ENCODE results near the gene ABHD14A. TPM values are rescaled to one million over a fixed set of nuclear protein-coding genes. Genes with fewer than 3 reads are reported as not detected.
A peak's percentile ranks its signal among the peaks of the same experiment; 100 is the strongest.

ABHD14A gene
- total RNA-seq, 1 experiment from 2014 or later, result 9.9 TPM

DNA sequence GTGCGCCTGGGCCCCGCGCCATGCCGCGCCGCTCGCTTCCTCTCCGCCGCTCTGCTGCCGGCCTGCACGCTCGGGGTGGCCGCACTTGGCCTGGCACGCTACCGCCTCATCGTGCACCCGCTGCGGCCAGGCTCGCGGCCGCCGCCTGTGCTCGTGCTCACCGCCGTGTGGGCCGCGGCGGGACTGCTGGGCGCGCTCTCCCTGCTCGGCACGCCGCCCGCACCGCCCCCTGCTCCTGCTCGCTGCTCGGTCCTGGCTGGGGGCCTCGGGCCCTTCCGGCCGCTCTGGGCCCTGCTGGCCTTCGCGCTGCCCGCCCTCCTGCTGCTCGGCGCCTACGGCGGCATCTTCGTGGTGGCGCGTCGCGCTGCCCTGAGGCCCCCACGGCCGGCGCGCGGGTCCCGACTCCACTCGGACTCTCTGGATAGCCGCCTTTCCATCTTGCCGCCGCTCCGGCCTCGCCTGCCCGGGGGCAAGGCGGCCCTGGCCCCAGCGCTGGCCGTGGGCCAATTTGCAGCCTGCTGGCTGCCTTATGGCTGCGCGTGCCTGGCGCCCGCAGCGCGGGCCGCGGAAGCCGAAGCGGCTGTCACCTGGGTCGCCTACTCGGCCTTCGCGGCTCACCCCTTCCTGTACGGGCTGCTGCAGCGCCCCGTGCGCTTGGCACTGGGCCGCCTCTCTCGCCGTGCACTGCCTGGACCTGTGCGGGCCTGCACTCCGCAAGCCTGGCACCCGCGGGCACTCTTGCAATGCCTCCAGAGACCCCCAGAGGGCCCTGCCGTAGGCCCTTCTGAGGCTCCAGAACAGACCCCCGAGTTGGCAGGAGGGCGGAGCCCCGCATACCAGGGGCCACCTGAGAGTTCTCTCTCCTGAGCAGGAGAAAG lies 18.7 kb upstream of the ABHD14A start:
- peak; percentile 62 for DNase-seq (ENCODE audit: low read depth)

GRCh38 chr3:51957520-51958205 lies 17.2 kb upstream of the ABHD14A start:
- no peak for DNase-seq (ENCODE audit: low read depth)

GRCh38 chr3:51958603-51959521 lies 16.0 kb upstream of the ABHD14A start:
- no peak for DNase-seq (ENCODE audit: low read depth)

GRCh38 chr3:51959651-51960050 lies 15.2 kb upstream of the ABHD14A start:
- DNase-seq (ENCODE audit: low read depth), result no peak

- no peak for DNase-seq (ENCODE audit: low read depth)
These were observed 14.5 kb upstream of the ABHD14A start for GRCh38 chr3:51960386-51960785.

- DNase-seq (ENCODE audit: low read depth), result no peak
These were observed 13.9 kb upstream of the ABHD14A start for GRCh38 chr3:51961011-51961410.

- no peak for DNase-seq (ENCODE audit: low read depth)
These were observed 13.0 kb upstream of the ABHD14A start for GRCh38 chr3:51961602-51962569.

- DNase-seq (ENCODE audit: low read depth), result no peak
These were observed 11.9 kb upstream of the ABHD14A start for GRCh38 chr3:51962854-51963530.

DNA sequence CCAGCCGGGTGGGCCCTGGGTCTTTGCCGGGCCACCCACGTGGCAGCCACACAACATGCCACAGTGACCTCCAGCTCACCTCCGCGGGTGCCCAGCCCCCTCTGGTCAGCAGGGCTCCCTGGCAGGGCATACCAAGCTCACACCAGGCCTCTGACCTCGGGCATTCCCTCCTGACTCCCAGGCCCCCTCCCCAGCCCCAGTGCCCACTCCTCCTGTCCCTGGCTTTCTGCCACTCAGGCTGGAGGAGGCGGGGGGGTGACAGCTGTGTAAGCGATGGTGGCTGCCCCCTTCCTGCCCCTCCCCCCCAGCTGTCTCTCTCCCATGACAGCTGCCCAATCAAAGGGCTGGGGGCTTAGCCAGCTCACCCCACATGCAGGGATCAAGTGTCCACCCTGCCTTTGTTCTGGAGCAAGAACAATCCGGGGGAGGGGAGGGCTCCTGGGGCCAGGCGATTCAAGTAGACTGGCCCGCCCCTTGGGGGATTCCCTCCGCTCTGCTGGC lies 10.9 kb upstream of the ABHD14A start:
- DNase-seq (ENCODE audit: low read depth), result no peak

DNA sequence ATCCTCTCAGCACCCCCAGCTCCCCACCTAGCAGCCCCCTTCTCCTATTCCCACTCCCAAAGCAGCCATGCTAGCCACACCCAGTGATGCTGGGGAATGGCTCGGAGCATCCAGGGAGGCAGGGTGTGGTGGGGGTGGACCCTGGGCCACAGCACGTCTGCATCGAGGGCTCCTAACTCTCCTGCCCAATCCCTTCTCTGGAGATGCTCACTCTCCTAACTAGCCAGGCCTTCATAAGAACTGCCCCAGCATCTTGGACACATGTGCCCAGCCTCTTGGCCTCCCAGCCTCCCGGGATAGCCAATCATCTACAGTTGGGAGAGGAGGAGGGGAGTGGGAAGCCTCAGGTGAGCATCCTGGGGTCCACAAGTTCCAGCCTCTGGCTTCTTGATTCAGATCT lies 10.3 kb upstream of the ABHD14A start:
- DNase-seq (ENCODE audit: low read depth), result no peak

DNA sequence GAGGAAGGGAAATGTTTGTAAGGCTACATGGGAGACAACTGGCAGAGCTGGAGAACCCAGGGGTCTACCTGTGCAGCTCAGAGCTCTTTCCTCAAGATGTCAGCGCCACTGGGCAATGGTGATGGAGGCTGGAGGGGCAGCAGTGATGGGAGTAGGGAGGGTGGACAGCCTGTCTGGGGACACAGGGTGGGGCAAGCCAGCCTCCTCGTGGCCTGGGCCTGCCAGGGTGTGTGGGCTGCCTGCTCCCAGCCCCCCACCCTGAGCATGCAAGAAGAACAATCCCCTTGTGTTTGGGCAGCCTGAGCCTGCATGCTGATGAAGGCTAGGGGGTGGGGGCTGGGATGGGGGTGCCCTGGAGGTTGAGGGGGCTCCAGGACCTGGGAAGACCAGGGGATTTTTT lies 8.8 kb upstream of the ABHD14A start:
- no peak for DNase-seq (ENCODE audit: low read depth)

DNA sequence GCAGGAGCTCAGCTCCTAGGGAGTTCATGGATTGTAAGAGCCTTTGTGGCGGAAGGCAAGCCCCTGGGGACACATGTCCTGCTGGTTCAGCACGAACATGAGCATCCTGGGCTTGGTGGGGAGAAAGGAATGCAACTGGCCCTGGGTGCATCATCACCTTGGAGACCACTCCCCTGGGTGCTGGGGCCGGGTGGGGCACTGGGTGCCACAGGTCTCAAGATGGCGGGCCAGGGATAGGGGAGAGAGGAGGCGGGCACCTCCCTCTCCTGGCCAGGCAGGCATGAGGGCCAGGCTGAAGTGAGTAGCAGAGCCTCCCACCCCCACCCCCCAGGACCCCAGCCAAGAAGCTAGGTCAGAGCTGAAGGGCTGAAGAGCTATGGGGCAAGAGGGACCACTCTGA lies 8.4 kb upstream of the ABHD14A start:
- DNase-seq (ENCODE audit: low read depth), result no peak

DNA sequence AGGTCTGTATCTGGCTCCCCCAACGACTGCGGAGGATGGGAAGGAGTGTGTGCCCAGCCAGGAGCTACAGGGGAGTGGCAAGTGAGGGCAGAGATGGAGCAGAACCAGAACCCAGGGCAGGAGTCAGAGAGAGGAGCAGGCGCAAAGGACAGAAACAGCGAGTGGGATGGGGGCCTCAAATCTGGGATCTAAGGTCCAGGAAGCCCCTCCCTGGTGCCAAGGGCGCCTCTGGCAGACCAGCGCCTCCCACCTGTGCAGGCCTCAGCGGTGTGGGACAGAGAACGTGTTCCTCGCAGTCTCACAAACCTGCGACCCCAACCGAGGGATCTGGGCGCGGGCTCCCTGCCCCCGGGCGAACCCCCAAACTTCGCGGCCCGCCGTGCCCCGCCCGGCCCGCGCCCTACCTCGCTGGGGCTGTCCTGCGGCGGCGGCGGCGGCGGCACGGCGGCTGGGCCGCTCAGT lies 7.9 kb upstream of the ABHD14A start:
- DNase-seq (ENCODE audit: low read depth), result no peak

DNA sequence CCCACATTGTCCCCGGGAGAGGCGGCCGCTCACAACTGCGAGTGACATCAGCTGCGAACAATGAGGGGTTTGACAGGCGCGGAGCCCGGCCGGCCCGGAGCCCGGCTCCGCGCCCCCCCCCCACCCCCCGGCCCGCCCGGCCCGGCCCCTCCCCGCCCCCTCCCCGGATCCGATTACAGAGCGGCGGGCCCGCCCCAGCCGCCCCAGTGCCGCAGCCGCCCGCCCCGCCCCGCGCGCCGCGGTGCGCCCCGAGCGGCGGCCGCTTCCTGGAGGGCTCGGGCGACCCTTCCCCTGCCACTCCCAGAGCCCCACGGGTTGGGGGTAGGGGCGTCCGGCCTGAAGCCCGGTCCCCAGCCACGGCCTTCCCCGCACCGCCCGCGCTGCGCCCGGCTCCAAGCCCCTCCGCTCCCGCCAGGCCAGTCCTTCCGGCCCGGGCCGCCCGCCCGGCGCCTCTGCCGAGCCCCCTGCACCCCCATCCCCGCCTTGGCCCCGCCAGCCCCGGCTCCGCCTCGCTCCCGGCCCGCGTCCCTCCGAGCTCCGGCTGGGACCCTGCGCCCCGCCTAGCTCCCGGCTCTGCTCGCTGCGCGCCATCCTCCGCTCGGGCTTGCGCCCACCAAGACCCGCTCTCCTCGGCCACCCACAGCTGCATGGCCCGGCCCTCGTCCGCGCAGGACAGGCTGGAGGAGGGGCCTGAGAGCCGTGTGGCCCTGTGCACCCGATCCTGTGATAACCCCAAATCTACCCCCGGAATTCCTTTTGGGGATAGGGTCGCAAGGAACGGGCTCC lies 7.3 kb upstream of the ABHD14A start, which contains the start of gene PCBP4:
PCBP4 (minus strand) TSS at position 71 of the 786 bp plus-strand sequence. CDS start 6,214 bp downstream, outside the sequence.
- DNase-seq (ENCODE audit: low read depth), result peak; percentile 53

DNA sequence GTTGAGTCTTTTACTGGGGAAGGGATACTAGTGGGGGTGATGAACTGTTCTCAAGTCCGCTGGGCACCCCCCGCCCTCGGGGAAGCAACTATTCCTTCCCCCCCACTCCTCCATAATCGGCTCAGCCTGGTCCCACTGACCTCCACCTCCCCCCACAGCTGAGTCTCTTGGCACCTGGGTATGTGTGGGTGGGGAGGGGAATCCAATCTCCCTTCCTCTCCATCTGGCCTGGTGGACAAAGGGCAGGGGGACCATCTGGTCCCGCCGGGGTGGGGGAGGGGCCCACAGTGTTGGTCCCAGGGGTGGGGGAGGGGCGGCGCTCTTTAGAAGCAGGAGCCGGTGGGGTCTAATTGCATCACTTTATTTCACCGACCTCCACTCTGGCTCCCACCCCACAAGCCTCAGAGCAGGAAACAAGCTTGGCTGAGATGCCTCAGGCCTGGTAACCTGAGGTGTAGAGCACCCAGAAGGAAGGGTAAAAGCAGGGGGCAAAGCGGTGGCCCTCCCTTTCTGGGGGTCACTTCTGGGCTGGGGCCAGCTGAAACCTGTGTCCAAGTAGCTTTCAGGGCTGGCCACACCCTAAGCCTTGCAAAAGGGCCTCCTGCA lies 6.6 kb upstream of the ABHD14A start:
- no peak for DNase-seq (ENCODE audit: low read depth)

- no peak for DNase-seq (ENCODE audit: low read depth)
These were observed 5.8 kb upstream of the ABHD14A start for GRCh38 chr3:51968883-51969678.

GRCh38 chr3:51969841-51970240 lies 5.0 kb upstream of the ABHD14A start:
- no peak for DNase-seq (ENCODE audit: low read depth)

Measured in M059J (cell line).